GM04504 (cell line): ENCODE results near the gene SH2D3A.
"Not testable (repeated sequence)": the region's sequence is repeated elsewhere in the genome, so short reads cannot be mapped to it uniquely, and the experiment has no call there.

Experiments
- DNase-seq: peaks from one replicate; pipeline ENCODE4 v3.0.0-alpha.2; 2012; ENCODE audit warnings: low read depth

Gene SH2D3A

GRCh38 chr19:6790194-6791128 is 23.2 kb upstream of the SH2D3A start:
- no peak for DNase-seq

DNA sequence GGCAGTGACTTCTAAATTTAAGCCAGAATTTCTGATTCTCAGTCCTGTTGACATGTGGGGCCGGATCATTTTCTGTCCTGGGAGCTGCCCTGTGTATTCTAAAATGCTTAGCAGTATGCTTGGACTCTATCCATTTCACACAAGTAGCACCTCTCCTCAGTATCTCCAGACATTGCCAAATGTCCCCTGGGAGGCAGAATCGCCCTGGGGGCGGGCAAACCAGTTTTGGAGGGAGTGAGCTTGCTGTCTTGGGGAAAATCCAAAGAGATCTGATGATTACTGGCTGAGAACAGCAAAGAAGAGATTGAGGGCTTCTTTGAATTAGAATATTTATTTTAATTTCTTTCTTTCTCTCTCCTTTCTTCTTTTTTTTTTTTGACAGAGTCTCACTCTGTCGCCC is 21.7 kb upstream of the SH2D3A start:
- no peak for DNase-seq

- DNase-seq: no peak
These were observed 20.2 kb upstream of the SH2D3A start for GRCh38 chr19:6787393-6787792.

GRCh38 chr19:6779206-6779605 is 12.0 kb upstream of the SH2D3A start:
- no peak for DNase-seq

- DNase-seq: no peak
These were observed 11.2 kb upstream of the SH2D3A start for GRCh38 chr19:6778386-6778785.

DNA sequence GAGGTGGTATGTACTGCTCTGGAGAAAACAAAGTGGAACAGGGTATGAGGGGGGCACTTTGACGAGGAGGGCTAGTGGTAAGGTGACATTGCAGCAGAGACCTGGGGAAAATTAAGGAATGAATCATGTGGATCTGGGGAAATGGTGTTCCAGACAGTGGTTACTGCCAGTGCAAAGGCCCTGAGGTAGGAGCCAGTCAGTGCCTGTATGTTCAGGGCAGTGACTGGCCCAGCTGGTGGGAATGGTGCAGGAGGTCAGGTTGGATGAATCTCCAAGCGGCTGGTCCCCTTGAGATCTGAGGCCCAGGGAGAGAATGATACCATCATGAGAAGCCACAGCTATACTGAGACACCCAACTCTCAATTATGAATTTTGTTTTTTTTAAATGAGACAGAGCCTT is 10.2 kb upstream of the SH2D3A start:
- DNase-seq: no peak

DNA sequence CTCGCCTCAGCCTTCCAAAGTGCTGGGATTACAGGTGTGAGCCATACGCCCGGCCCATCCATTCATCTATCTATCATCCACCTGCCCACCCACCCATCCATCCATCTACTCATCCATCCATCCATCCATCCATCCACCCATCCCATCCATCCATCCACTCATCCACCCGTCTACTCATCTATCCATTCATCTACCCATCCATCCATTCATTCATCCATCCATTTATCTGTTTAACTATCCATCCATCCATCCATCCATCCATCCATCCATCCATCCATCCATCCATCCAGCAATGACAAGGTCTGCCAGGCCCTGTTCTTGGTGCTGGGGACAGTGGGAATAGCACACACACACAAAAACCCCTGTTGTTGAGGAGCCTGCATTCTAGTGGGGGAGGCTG is 9.8 kb upstream of the SH2D3A start:
- no peak for DNase-seq

DNA sequence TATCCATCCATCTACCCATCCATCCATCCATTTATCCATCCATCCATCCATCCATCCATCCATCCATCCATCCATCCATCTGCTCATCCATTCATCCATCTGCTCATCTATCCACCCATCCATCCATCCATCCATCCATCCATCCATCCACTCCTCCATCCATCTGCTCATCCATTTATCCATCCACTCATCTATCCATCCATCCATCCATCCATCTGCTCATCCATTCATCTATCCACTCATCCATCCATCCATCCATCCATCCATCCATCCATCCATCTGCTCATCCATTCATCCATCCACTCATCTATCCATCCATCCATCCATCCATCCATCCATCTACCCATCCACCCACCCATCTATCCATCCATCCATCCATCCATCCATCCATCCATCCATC is 8.8 kb upstream of the SH2D3A start:
- not testable (repeated sequence) for DNase-seq

DNA sequence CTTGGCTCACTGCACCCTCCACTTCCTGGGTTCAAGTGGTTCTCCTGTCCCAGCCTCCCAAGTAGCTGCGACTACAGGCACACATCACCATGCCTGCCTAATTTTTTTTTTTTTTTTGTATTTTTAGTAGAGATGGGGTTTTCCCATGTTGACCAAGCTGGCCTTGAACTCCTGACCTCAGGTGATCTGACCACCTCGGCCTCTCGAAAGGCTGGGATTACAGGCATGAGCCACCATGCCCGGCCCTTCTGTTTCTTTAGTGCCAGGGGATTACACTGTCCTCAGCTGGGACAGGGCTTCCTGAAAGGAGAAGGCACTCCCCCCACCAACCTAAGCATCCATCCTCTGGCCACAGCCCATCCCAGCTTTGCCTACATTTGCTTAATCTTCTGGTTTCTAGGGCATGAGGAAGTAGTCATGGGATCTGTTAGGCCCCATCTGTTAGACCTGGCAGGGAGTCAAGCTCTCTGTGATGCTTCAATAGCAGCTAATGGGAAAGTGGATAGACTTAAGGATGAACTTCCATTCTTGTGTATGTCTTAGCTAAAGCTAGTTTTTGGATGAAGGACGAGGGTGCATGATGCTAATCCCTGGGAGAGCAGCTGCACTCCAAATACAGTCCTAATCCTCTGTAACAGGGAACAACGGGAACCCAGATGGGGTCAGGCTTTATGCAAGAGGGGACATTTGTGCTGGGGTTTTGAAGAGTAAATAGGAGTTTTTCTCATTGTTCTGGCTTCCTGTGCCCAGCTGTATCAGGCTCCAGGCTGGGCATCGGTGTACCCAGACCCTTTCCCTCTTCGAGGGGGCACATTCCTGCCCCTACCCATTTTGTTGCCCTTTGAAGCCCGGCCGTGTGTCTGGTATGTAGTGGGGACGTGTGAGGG is 7.8 kb upstream of the SH2D3A start:
- no peak for DNase-seq

- no peak for DNase-seq
These were observed 6.2 kb upstream of the SH2D3A start for GRCh38 chr19:6773323-6773931.

DNA sequence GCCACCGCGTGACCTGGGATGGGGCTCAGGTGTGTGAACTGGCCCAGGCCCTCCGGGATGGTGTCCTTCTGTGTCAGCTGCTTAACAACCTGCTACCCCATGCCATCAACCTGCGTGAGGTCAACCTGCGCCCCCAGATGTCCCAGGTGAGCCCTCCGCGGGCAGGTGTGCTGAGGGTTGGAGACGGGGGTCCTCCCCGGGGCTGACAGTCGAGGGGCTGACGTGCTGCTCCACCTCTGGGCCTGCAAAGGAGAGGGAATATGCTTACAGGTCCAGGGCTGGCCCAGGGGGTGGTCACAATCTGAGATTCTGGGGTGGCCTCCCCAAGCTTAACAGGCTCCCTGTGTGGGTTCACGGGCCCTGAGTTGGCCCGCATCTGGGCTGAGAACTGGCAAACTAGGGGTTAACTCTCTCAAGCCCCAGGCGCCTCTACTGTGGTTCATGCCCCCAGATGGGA is 5.7 kb upstream of the SH2D3A start:
- no peak for DNase-seq

DNA sequence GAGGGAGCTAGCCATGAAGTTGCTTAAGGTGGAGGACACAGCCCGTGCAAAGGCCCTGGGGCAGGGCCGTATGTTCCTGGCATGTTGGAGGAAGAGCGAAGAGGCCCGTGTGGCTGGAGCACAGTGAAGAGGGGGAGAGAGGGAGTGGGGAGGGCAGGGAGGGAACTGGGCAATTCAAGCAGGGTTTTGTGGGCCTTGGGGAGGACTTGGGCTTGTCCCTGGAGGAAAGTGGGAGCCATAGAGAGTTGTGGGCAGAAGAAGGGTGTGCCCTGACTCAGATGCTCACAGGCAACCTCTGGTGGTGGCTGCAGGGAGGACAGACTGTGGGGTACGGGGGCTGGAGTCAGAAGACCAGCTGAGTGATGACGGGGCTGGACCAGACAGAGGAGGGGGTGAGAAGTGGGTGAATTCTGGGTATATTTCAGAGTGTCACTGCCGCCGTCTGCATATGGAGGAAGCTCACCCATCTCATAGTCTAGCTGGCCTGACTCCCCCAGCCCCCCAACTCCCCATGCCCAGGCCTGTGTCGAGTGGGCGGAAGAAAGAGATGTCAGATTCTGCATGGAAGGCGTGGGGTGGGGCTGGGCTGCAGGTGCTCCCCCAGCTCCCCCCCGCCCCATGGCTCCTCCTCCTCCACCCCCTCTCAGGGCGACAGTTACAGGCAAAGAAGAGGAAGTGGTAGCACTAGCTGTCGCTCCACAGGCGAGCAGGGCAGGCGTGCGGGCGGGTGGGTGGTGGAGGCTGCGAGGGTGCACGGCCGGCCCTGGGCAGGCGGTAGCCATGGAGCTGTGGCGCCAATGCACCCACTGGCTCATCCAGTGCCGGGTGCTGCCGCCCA is 5.0 kb upstream of the SH2D3A start, which contains the start of gene VAV1:
VAV1 (plus strand) TSS at position 681 of the 838 bp plus-strand sequence; CDS start at position 781, 100 bp downstream.
- no peak for DNase-seq

DNA sequence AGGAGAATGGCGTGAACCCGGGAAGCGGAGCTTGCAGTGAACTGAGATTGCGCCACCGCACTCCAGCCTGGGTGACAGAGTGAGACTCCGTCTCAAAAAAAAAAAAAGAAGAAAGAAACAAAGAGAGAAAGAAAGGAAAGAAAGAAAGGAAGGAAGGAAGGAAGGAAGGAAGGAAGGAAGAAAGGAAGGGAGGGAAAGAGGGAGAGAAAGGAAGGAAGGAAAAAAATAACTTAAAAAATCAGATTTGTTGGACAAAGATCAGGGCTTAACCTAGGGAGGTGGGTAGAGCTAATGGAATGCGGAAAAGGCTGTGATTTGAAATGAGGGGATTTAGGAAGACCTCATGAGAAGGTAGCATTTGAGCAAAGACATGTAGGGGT is 4.4 kb upstream of the SH2D3A start:
- DNase-seq: not testable (repeated sequence)

DNA sequence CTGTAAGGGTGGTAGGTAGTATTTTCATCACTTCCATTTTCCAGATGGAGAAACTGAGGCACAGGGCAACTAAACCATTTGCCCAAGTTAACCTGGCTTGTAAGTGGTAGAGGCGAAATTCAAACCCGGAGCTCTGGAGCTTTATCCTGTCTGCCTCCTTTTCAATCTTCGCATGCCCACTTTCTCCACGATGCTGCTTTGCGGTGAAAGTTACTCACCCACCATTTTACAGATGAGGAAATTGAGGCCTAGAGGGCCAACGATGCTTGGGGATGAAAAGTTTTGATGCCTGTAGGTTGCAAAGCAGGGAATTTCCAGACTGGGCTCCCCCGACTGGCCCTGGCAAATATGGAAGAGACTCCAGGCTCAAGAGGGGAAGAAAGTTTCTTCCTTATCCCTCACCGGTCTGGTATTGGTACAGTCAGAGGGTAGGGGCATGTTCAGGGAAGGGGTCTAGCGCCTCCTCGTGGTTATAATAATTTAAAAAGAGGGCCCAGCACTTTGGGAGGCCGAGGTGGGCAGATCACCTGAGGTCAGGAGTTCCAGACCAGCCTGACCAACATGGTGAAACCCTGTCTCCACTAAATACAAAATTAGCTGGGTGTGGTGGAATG is 1.9 kb upstream of the SH2D3A start:
- no peak for DNase-seq

DNA sequence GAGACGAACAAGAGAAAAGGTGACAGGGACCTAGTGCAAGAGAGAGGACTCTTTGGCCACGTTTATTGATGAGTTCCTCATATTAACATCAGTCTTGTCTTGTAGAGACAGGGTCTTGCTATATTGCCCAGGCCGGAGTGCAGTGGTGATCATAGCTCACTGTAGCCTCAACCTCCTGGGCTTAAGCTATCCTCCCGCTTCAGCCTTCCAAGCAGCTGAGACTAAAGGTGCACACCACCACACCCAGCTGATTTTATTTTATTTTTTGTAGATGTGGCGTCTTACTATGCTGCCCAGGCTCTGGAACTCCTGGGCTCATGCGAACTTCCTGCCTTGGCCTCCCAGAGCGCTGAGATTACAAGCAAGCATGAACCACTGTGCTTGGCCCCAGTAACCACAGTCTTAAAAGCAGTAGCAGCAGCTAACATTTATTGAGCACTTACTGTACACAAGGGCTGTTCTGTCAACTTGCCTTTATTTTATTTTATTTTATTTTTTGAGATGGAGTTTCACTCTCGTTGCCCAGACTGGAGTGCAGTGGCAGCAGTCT is 1.1 kb upstream of the SH2D3A start:
- no peak for DNase-seq

GRCh38 chr19:6767081-6767356 is 216 bp downstream of the SH2D3A start:
- no peak for DNase-seq

DNA sequence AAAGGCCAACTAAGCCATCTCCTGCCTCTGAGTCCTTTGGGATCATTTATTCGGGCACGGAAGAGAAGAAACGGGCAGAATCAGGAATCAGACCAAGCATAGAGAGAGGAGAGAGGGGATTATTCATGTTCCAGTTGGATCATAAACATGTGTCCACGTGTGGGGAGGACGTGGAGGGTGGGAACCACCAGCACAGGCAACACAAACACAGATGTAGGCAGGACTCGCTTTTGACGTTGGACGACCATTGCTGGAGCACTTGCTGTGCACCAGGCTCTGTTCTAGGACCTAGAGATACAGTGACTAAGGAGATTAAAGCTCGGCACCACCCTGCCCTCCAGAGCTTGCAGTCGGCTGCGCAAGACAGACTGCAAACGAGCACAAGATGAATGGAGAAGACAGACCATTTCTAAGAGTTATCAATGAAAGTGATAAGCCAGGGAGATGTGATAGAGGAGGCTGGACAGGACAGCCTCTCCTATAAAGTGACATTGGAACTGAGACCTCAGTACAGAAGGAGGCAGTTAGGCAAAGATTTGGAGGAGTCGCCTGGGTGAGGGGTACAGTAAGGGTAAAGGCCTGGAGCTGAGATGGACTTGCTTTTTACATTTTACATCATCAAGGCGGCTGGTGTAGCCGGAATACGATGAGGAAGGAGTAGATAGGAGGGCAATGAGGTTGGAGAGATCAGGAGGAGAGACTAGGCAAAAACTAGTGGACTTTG is 716 bp downstream of the SH2D3A start:
- no peak for DNase-seq

- no peak for DNase-seq
These were observed 1.4 kb downstream of the SH2D3A start for GRCh38 chr19:6765738-6766356.

DNA sequence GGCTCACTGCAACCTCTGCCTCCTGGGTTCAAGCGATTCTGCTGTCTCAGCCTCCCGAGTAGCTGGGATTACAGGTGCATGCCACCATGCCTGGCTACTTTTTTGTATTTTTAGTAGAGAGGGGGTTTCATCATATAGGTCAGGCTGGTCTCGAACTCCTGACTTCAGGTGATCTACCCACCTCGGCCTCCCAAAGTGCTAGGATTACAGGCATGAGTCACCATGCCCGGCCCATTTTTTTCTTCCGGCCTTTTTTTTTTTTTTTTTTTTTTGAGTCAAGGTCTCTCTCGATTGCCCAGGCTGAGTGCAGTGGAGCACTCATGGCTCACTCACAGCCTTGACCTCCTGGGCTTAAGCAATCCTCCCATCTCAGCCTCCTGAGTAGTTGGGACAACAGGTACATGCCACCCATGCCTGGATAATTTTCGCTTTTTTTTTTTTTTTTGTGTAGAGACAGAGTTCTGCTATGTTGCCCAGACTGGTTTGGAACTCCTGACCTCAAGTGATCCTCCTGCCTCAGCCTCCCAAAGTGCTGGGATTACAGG is 4.9 kb downstream of the SH2D3A start:
- DNase-seq: not testable (repeated sequence)
